WI38 (cell line): ENCODE measurements around the gene BRF1.

ENCODE experiments used
- H3K4me3 ChIP-seq: 2 replicates; pipeline ENCODE4 v1.5.1; 2011; ENCODE audit warnings: low read depth, mild to moderate bottlenecking, control low read depth, low read length
- CTCF ChIP-seq: IDR thresholded peaks from 2 replicates; pipeline ENCODE4 v1.5.1; 2012; ENCODE audit warnings: low read depth, mild to moderate bottlenecking, control low read depth, low read length

Gene BRF1

GRCh38 chr14:105251920-105252319, 48.9 kb downstream of the BRF1 start:
- H3K4me3 ChIP-seq = no peak overlapping the region
- no peak for TF ChIP-seq CTCF

GRCh38 chr14:105250986-105251385, 49.8 kb downstream of the BRF1 start:
- H3K4me3 ChIP-seq = no peak overlapping the region
- TF ChIP-seq CTCF = no peak

- no peak overlapping the region; the same call in 1 of the 2 replicates for H3K4me3 ChIP-seq
- TF ChIP-seq CTCF = no peak
These were observed 50.8 kb downstream of the BRF1 start for GRCh38 chr14:105250008-105250366.

- TF ChIP-seq CTCF = no peak
- H3K4me3 ChIP-seq = peak overlapping the region; percentile 58
These were observed 51.4 kb downstream of the BRF1 start for GRCh38 chr14:105249182-105250007.

GRCh38 chr14:105248368-105249181, 52.2 kb downstream of the BRF1 start, which contains the start of gene BTBD6:
Gene BTBD6 (plus strand): TSS chr14:105248533. CDS start chr14:105248712, 179 bp downstream.
- H3K4me3 ChIP-seq = peak within 1 kb of the TSS; percentile 60
- no peak for TF ChIP-seq CTCF

GRCh38 chr14:105247715-105248367, 53.0 kb downstream of the BRF1 start:
- TF ChIP-seq CTCF = no peak
- H3K4me3 ChIP-seq = peak overlapping the region; percentile 60

GRCh38 chr14:105247026-105247425, 53.8 kb downstream of the BRF1 start:
- H3K4me3 ChIP-seq = no peak overlapping the region

More at GRCh38 chr14:105247026-105247425, 53.8 kb downstream of the BRF1 start:
- no peak for TF ChIP-seq CTCF
